Pancreas (tissue), 10 donors: ENCODE data around the gene FMO1. TPM values are rescaled to one million over a fixed set of nuclear protein-coding genes. Genes with fewer than 3 reads are reported as not detected.

Experiments
- ATAC-seq, 4 donors: fragments of 200-7000 bp; cut with Tn5 transposase; one replicate each; pipeline versions ENCODE4 v1.8.0 to v1.9.1; 2020; ENCODE audit warnings: mild to moderate bottlenecking in 4 of 4, moderate library complexity in 4 of 4
- DNase-seq, 6 donors: peaks; one replicate each; pipeline ENCODE4 v3.0.0-alpha.2; 2020
- FAIRE-seq: peaks from 2 replicates; lab custom pipeline; 2012; peaks lifted over from hg19 to GRCh38; lab: Jason Lieb, UNC
- H3K27ac ChIP-seq, 4 donors: fragments of 200-600 bp; sonication (generic); 1 replicate in 3 of 4; 2 replicates in 1 of 4; pipeline versions ENCODE4 v1.5.0 to v1.8.0; 2020
- H3K27me3 ChIP-seq, 4 donors: fragments of 200-600 bp; one replicate each; pipeline ENCODE4 v1.8.0; 2021
- H3K36me3 ChIP-seq, 3 donors: fragments of 200-600 bp; sonication (generic) in 1 of 3; one replicate each; pipeline versions ENCODE4 v1.5.0 to v1.8.0; 2020 to 2021
- H3K4me1 ChIP-seq, 3 donors: fragments of 200-600 bp; one replicate each; pipeline ENCODE4 v1.8.0; 2021
- H3K4me3 ChIP-seq, 4 donors: fragments of 200-600 bp; sonication (generic) in 2 of 4; one replicate each; pipeline versions ENCODE4 v1.5.0 to v1.8.0; 2020 to 2021
- H3K9me3 ChIP-seq, 4 donors: fragments of 200-600 bp; one replicate each; pipeline ENCODE4 v1.8.0; 2021
- CTCF ChIP-seq, 4 donors: fragments of 200-600 bp; sonication (generic) in 3 of 4; IDR thresholded peaks; one replicate each; pipeline versions ENCODE4 v1.5.0 to v1.8.0; 2021; ENCODE audit warnings: antibody characterized with exemption in 4 of 4
- WGBS, 2 donors: extraction: QIAGEN DNeasy Blood & Tissue Kit; methylation state at CpG; one replicate each; pipeline ENCODE4 v1.1.7; 2013; 5-methylcytosine and 5-hydroxymethylcytosine counted together
- intact Hi-C, 3 donors: fragments of 100-400 bp; cut with DNase I; formaldehyde crosslinking; loops; one replicate each; pipeline versions ENCODE4 v1.11.1 to v1.14.2; 2022
- polyA plus RNA-seq, 2 donors: library from polyadenylated mRNA; stranded (reverse); fragments of 200-250 nt; gene quantifications; one replicate each; pipeline ENCODE4 v1.2.3, GENCODE V29; 2013
- total RNA-seq, 6 donors: library from RNA; stranded (reverse); fragmentation: NEBNext Ultra II Directional in 4 of 6; extraction: Animal tissue kit (Norgen Biotek cat#: 25700) in 4 of 6; gene quantifications; one replicate each; pipeline versions ENCODE4 v1.2.1 to v1.2.4, GENCODE V29; 2021 to 2023
- donor health status: healthy with polysubstance abuse.
- donor health status: DM: no; HTN: no; CAD: no; lungs with moderate emphysema.
- donor health status: DM: no; HTN: no; CAD: no.
- donor health status: control.
- donor health status: control.
- donor health status: Bipolar disorder and iron deficiency.
- donor health status: DM: yes; HTN: yes; CAD: no.
- donor health status: DM: no; HTN: no; CAD: no.
- donor health status: DM: no; HTN: no; CAD: no.
- donor health status: DM: yes; HTN: yes; CAD: no.

Gene FMO1
- total and polyA plus RNA-seq, 8 donors: 0.37 to 5.4 (median 1.4) TPM

- Histone ChIP-seq H3K9me3 (no peaks in the 10 kb centered on the region), H3K4me3 (no peak overlapping the region), H3K36me3 (no peaks in the 10 kb centered on the region), H3K27ac (no peak overlapping the region), H3K27me3 (no peaks in the 10 kb centered on the region), H3K4me1 (no peaks in the 10 kb centered on the region)
- DNase-seq (no peak), FAIRE-seq (no peak), ATAC-seq (no peak)
- intact Hi-C loops: no loop called here
- 87 to 96% methylated on average over 7 of the region's 7 CpGs for WGBS, 2 donors
- TF ChIP-seq CTCF (IDR thresholded peaks at IDR 0.05): no peak
Measured at GRCh38 chr1:171329251-171329650, 81.0 kb downstream of the FMO1 start.

- Histone ChIP-seq H3K36me3 (no peaks in the 10 kb centered on the region), H3K27ac (no peak overlapping the region), H3K27me3 (no peaks in the 10 kb centered on the region), H3K9me3 (no peaks in the 10 kb centered on the region), H3K4me1 (no peaks in the 10 kb centered on the region), H3K4me3 (no peak overlapping the region)
- WGBS, 2 donors: 92 to 97% methylated on average over 1 of the region's 1 CpG
- FAIRE-seq (no peak), DNase-seq (no peak), ATAC-seq (no peak)
- no peak for TF ChIP-seq CTCF (IDR thresholded peaks at IDR 0.05)
- intact Hi-C loops: no loop called here
Measured at GRCh38 chr1:171334024-171334640, 85.8 kb downstream of the FMO1 start.

Other genes with a start within 250 kb of the FMO1 start
- gene FMO3, start 157.6 kb upstream of the FMO1 start, total RNA-seq: 1 to 10 TPM in 3 of 6 donors, under 1 TPM in 3; 0.28 to 1.8 (median 1.0) TPM
- gene FMO3, start 157.6 kb upstream of the FMO1 start, polyA plus RNA-seq: 1 to 10 TPM; 2.3 to 4.7 TPM
- 1 to 10 TPM; 2.3 to 9.6 (median 5.0) TPM for gene FMO2, start 63.2 kb upstream of the FMO1 start, total RNA-seq
- gene FMO2, start 63.2 kb upstream of the FMO1 start, polyA plus RNA-seq: 1 to 10 TPM; 5.7 to 7.6 TPM
- gene FMO4, start 65.7 kb downstream of the FMO1 start, total RNA-seq: 1 to 10 TPM in 4 of 6 donors, under 1 TPM in 2; 0.69 to 1.8 (median 1.4) TPM
- 1 to 10 TPM; 1.5 to 3.2 TPM for gene FMO4, start 65.7 kb downstream of the FMO1 start, polyA plus RNA-seq
- 10 to 100 TPM; 45.8 to 82.3 (median 48.4) TPM for gene PRRC2C, start 237.0 kb downstream of the FMO1 start, total RNA-seq
- 10 to 100 TPM; 22.4 to 59.1 TPM for gene PRRC2C, start 237.0 kb downstream of the FMO1 start, polyA plus RNA-seq